HG02938 (cell line): ENCODE measurements around the gene ITGA4.
"Not testable (repeated sequence)": the region's sequence is repeated elsewhere in the genome, so short reads cannot be mapped to it uniquely, and the experiment has no call there.

Experiments used
- ATAC-seq: cut with Tn5 transposase; IDR thresholded peaks from one replicate; pipeline ENCODE4 v1.9.1; 2021; ENCODE audit warnings: mild to moderate bottlenecking, moderate library complexity; ENCODE audit not compliant: unreplicated experiment

The ITGA4 gene

DNA sequence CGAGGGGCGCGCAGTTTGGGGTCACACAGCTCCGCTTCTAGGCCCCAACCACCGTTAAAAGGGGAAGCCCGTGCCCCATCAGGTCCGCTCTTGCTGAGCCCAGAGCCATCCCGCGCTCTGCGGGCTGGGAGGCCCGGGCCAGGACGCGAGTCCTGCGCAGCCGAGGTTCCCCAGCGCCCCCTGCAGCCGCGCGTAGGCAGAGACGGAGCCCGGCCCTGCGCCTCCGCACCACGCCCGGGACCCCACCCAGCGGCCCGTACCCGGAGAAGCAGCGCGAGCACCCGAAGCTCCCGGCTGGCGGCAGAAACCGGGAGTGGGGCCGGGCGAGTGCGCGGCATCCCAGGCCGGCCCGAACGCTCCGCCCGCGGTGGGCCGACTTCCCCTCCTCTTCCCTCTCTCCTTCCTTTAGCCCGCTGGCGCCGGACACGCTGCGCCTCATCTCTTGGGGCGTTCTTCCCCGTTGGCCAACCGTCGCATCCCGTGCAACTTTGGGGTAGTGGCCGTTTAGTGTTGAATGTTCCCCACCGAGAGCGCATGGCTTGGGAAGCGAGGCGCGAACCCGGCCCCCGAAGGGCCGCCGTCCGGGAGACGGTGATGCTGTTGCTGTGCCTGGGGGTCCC, at the start of gene ITGA4:
TSS of gene ITGA4 (plus strand) at position 266 of the 620 bp plus-strand sequence. CDS start at position 535, 269 bp downstream.
- ATAC-seq = peak; percentile 66

DNA sequence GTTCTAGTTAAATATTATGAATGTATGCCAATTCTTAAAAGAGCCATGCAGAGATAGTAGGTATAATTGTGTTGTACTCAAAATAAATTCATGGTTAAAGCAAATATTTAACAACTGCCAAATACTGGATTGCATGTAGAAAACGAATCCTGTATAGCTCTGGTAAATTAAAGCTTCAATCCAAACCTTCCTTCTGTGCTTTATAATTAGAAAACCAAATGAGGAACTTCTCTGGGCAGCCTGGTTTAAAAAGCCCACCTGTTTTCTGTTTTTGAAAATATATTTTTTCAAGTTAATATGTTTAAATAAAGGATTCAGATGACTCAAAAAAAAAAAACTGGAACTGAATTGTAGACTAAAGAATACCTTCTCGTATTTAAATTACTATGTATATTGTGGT, 48.3 kb upstream of the ITGA4 start:
- no peak for ATAC-seq

DNA sequence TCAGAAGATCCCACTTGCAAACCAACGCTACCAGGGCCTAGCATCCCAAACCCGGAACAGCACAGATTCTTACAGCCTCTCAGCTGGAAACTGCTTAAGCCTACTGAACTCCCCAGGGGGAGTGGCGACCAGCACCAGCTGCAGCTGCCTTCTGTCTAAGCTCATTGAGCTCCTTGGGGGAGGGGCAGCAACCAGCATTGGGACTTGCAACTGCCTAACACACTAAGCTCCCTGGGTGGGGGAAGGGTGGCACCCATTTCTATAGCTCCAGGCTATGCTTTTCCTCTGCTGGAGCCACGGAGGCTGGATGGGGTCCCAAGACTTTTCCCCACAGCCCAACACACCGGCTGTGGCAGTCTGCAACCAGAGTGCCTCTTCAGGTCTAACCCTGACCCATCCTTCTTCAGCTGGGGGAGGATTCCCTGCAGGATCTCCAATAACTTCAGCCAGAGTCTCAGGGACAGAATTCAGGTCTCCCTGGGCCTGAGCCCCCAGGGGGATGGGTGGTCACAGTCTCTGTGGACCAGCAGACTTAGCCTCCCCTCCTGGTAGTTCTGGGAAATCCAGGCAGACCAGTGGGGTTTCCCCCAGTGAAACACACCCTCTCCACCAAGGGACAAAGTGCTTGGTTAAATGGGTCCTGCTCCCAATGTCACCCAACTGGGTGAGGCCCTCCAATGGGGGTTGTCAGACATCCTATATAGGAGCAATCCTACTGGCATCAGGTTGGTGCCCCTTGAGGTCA, 45.9 kb upstream of the ITGA4 start:
- peak; percentile 98 for ATAC-seq

DNA sequence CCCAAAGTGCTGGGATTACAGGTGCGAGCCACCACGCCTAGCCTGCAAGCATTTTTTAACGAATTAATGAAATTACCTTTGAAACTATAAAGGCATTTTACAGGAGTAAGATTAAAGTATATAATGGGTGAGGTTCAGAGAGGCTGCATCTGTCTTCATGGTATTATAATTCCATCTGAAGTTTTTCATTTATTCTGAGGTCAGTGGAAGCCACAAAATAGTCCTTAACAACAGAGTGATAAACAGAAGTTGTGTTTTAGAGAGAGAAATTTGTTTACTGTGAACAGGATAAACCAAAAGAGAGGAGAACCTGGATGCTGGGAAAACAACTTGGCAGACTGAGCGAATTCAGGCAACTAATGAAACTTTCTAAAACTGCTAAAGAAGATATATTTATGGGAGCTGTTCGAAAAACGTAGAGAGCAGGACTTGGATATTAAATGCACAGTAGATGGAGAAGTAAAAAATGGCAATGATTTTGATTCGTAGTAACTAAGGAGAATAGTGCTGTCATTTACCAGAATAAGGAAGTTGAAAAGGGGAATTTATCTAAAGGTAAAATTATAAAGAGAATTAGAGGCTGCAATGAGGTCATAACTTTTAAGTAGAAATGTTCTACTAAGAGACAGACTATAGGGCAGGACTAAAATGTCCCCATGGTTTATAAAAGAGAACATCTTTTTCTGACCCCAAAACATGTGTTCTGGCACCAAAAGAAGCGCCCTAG, 37.9 kb upstream of the ITGA4 start:
- no peak for ATAC-seq

DNA sequence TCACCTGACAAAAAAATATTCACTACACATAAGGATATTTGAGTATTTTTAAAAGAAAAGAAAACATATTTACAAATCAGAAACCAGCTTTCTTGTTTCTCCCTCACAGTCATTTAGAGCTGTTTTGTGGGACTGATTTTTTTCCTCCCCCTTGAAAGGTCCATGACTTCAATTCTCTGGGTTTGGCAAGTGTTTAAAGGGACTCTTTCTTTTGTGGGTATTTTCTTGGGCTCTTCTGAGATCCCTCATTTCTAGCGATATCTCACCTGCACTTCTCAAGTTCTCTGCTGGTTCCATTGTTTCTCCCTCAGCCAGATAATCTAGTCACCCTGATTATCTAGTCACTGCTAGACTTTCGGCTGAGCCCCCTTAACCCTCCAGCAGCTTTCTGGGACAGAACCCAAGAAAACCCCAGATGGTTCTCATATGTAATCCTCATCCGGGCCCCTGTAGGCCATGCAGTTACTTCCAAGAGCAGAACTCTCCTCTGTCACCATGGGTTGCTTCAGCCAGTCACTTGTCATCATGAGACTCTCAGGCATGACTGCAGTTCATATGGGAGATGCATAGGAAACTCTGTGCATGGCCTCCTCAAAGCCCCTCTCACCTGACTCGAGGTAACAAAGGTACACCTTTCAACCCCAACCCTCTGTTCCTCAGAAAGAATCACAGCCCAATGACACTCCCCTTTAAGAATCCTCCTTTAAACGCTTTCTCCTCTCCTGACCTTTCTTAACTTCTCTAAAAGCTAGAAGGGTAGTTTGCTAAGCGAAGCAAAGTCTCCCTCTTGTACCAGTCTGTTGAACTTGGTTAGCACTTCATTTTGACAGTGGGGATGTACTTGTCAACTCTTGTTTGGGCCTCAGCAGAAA, 36.7 kb upstream of the ITGA4 start:
- ATAC-seq = no peak

DNA sequence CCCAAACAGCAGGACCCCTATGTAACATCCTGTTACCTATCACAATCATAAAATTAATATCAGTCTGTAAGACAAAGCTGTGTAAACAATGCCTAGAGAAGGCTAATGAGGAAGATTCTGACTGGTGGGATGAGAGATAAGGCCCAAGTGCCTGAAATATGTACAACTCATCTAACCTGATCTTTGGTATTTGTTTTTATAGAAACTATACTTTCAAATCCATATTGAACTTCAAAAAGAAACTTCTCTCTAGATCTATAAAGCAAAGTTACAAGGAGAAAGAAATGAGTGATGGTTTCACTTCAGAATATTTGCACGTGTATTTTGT, 36.1 kb upstream of the ITGA4 start:
- ATAC-seq = no peak

DNA sequence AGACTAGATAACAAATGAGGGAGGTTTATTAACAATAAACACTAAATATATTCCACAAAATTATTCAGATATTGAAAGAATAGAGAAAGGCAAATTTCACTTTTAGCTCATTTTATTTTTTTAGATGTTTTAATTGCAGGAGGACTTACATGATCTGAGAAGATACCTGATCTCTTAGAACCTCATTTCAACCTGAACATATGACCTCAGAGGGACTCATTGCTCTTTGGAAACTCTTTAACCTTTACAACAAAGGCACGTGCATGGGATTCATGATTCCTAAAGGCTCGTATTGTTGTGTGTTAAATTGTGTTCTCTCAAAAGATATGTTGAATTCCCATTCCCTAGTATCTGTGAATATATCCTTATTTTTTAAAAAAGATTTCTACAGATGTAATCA, 35.7 kb upstream of the ITGA4 start:
- no peak for ATAC-seq

DNA sequence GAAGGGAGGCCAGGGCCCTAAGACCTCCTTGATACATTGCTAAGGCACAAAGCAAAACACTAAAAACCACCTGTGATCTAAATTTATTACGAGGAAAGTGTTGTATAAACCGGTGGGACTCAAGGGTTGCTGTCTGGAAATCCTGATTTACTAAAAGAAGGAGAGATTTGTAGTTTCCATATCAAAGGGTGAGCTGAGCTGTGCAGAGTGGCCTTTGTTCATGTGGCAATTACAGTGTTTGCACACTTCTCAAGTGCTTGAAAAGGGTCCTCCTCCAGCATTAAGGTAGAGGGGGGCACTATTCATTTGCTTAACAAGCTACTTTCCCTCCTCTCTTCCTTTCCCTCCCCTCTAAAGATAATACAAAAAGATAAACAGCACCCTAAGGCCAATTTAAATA, 30.5 kb upstream of the ITGA4 start:
- no peak for ATAC-seq

DNA sequence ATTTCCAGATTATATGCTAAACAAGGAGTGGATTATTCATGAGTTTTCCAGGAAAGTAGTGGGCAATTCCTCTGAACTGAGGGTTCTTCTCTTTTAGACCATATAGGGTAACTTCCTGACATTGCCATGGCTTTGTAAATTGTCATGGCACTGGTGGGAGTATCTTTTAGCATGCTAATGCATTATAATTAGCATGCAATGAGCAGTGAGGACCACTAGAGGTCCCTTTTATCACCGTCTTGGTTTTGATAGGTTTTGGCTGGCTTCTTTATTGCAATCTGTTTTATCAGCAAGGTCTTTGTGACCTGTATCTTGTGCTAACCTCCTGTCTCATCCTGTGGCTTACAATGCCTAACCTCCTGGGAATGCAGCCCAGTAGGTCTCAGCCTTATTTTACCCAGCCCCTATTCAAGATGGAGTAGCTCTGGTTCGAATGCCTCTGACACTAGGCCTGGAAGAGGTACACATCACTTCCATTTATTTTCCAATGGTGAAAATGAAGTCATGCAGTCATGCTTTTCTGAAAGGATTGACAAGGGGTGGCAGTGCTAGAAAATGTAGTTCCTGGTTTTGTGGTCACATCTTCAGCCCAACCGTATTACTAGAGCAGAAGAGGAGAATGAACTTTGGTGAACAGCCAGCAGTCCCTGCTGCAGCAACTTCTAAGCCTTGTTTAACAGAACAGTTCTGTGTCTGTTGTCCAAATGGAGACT, 26.6 kb upstream of the ITGA4 start:
- ATAC-seq = peak; percentile 65

DNA sequence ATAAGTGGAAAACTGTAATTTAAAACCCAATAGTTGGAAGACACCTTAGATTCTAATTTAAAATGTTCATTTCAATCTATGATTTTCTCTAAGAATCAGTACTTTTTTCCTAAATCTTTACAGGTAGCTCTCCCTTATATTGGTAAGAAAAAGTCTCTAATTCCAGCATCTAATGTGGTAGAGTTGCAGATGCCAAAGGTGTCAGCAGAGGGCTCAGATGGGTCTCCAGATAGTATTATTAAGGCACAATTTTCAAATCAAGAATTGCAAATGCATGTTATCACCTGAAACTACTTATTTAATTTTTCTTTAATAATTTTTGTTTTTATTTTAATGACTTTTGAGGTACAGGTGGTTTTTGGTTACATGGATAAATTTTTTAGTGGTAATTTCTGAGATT, 25.5 kb upstream of the ITGA4 start:
- no peak for ATAC-seq

DNA sequence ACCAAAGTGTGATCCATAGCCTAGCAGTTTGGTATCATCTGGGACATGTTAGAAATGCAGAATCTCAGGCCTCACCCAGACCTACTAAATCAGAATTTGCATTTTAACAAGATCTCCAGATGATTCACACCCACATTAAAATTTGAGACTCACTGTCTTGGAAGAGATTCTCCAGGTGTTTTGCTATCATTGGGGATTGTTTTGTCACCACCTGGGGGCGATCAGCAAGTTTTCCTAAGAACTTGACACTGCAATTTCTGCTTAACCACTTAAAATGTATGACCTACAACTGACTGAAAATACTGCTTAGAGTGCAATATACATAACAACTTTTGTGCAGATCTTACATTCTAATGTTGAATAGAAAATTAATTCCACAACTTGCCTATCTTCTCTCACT, 18.9 kb upstream of the ITGA4 start:
- no peak for ATAC-seq

DNA sequence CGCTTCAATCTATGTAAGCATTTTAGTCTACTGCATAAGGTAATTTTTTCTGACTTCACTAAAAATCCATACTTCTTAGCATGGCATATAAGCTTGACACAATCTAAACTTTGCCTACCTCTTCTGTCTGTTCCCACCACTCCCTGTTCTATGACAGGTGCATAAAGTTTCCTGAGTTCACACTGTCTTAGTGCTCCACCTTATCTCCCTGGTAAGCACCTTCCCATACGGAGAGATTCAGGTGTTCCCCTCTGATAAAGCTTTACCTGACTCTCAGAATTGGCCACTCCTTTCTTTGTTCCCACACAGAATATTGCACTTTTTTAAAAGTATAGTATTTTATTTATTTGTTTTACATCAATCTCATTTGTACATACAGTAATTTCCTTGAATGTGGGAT, 16.8 kb upstream of the ITGA4 start:
- no peak for ATAC-seq

DNA sequence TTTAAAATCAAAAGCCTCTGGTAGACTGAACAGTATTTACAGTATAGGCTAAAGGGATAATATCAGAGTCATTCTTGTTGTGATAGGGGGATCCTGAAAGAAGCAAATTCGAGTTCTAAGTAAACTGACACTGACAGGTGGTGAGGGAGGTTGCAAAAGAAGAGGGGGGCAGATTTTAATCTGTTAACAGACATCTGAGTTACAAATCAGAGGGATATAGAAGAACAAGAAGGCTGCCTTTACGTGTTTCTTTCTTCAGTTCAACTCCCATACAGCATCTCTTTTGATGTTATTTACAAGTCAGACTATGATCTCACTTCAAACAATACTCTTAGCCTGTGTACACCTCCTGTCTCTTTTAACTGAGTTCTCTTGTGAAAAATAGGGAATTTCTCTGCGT, 16.3 kb upstream of the ITGA4 start:
- no peak for ATAC-seq

DNA sequence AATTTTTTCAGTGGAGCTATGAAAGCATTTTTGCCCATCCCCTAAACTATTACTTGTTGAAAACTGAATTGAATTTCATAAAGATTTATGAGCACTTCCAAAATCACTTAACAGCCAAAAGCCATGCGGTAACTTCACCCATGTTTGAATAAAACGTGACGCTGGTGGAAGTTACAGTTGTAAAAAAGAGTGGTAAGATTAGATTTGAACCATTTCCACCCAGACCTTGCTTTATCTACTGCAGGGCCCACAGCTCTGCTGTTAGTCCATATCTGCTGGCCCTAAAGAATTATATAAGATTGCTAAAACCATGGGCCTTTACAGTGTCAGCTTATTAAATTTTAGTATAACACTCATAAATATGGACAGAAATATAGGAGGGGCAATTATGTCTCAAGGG, 15.5 kb upstream of the ITGA4 start:
- no peak for ATAC-seq

DNA sequence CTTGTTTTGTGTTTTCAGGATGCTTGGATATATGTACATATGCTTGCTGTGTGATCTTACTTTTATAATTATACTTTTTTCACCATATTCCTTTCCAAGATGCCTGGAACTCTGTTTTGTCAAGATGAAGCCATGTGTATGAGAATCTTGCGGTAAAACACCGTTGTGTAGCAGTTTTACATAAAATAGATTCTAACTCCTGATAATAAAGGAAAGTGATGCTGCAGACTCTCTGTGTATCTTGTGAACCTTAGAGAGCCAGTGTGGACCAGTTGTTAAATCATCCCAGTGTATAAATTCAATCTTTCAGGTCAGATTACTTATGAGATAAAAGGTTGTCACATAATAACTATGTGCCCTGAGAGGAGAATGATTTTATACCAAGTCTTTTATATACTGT, 12.5 kb upstream of the ITGA4 start:
- ATAC-seq = no peak

DNA sequence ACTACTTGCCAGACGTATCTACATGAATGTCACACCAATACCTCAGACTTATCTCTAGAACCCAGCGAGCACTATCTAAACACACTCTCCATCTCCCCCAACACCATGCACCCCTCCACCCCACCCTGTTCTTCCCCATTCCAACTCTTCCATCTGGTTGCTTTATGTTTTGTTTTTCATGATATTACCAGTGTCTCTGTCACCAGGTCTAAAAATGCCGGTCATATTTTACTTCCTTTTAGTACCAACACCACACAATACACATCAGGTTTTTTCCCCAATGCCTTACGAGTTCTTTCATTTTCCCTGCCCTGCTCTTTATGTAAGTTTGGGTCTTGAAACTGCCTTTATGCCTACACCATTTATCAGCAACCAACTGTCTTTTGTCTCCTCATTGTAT, 10.2 kb upstream of the ITGA4 start:
- ATAC-seq = peak; percentile 64

DNA sequence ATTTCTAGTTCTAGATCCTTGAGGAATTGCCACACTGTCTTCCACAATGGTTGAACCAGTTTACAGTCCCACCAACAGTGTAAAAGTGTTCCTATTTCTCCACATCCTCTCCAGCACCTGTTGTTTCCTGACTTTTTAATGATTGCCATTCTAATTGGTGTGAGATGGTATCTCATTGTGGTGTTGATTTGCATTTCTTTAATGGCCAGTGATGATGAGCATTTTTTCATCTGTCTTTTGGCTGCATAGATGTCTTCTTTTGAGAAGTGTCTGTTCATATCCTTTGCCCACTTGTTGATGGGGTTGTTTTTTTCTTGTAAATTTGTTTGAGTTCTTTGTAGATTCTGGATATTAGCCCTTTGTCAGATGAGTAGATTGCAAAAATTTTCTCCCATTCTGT, 7.9 kb upstream of the ITGA4 start:
- not testable (repeated sequence) for ATAC-seq

DNA sequence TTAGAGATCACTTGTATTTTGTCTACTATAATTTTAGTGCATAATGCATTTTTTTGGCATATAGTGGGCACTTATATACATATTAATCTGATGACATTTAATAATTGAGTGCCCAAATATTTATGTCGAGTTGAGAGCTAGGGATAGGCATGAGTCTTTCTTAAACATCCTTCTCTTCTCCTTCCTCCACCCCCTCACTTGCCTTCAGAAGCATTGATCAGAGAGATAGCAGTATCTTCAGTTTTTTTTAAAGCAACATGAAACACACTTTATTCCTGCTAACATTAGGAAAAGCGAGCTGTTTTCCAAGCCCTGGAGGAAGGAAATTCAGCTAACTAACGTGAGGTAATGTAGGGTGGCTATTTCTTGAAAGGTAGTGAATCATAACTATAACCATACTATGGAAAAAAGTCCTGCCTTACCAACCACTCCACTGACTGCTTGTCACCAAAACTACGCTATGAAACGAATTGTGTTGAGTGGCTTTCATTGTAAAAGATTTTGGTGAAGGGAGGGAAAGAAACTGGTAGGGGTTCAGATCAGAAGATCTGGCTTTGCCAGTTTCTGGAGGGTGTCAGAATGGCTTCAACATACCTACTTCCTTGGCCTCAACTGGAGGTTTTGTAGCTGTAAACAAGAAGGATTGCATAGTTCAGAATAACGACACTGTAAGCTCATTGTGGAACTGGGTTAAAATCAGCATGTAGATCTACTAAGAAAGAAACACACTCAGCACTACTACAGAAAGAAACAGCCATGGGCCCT, 2.3 kb upstream of the ITGA4 start:
- ATAC-seq = no peak

DNA sequence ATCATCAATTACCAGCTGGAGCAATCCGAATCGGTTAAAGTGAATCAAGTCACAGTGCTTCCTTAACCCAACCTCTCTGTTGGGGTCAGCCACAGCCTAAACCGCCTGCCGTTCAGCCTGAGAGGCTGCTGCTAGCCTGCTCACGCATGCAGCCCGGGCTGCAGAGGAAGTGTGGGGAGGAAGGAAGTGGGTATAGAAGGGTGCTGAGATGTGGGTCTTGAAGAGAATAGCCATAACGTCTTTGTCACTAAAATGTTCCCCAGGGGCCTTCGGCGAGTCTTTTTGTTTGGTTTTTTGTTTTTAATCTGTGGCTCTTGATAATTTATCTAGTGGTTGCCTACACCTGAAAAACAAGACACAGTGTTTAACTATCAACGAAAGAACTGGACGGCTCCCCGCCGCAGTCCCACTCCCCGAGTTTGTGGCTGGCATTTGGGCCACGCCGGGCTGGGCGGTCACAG, 496 bp upstream of the ITGA4 start:
- peak; percentile 69 for ATAC-seq
